GM12891 (cell line): ENCODE results near the gene GPR37.

ENCODE experiments used
- POLR2A ChIP-seq: IDR thresholded peaks from 2 replicates; pipeline ENCODE4 v1.6.1; 2011; ENCODE audit warnings: low read depth, low read length, control low read depth
- POLR2AphosphoS5 ChIP-seq: IDR thresholded peaks from 2 replicates; pipeline ENCODE4 v1.6.1; 2011; ENCODE audit warnings: low read depth, low read length, control low read depth
- POU2F2 ChIP-seq: IDR thresholded peaks from 2 replicates; pipeline ENCODE4 v1.6.1; 2011; ENCODE audit warnings: low read depth, mild to moderate bottlenecking, control low read depth, low read length, moderate library complexity
- SPI1 ChIP-seq: IDR thresholded peaks from 2 replicates; pipeline ENCODE4 v1.6.1; 2011; ENCODE audit warnings: low read depth, low read length, control low read depth
- TAF1 ChIP-seq: IDR thresholded peaks from 2 replicates; pipeline ENCODE4 v1.6.1; 2011; ENCODE audit warnings: low read depth, low read length, control low read depth

- TF ChIP-seq POLR2A = no peak
- no peak for TF ChIP-seq TAF1
- no peak for TF ChIP-seq POLR2AphosphoS5
- TF ChIP-seq SPI1 = no peak
- no peak for TF ChIP-seq POU2F2
Measured at GRCh38 chr7:124723012-124723411, 42.6 kb downstream of the GPR37 start.
